HEK293 (cell line): Measurements from ENCODE around the gene DHCR7.

ENCODE experiments used
- CTCF ChIA-PET: fragments of 350-600 bp; formaldehyde crosslinking; extraction: SDS; loops from one replicate; lab custom pipeline; 2021; ENCODE audit warnings: antibody characterized with exemption; lab: Yijun Ruan, JAX
- POLR2A ChIA-PET: fragments of 300-600 bp; formaldehyde crosslinking; extraction: SDS; loops from one replicate; lab custom pipeline; 2020; ENCODE audit warnings: antibody characterized with exemption, inconsistent platforms; lab: Yijun Ruan, JAX
- H3K27ac ChIP-seq: fragments of 200-500 bp; sonication (Bioruptor generic); 2 replicates; pipeline ENCODE4 v1.5.1; 2014; ENCODE audit warnings: low read depth, low read length, control low read depth, inconsistent platforms; ENCODE audit errors: extremely low read depth
- H3K36me3 ChIP-seq, 2 experiments: fragments of 200-500 bp in 1 of 2; sonication (Bioruptor generic) in 1 of 2; 1 replicate in 1 of 2; 2 replicates in 1 of 2; pipeline ENCODE4 v1.5.1; 2014 to 2017; ENCODE audit warnings: inconsistent platforms in 2 of 2, low read length in 2 of 2; ENCODE audit not compliant: control insufficient read depth in 2 of 2, insufficient read depth in 1 of 2
- H3K4me1 ChIP-seq: fragments of 200-500 bp; sonication (Bioruptor generic); 2 replicates; pipeline ENCODE4 v1.5.1; 2014; ENCODE audit warnings: mild to moderate bottlenecking, low read length, inconsistent platforms; ENCODE audit not compliant: control insufficient read depth, insufficient read depth
- H3K4me3 ChIP-seq: 2 replicates; pipeline ENCODE4 v1.5.1; 2011; ENCODE audit warnings: low read depth, mild to moderate bottlenecking, control low read depth, low read length, moderate library complexity
- H3K9me3 ChIP-seq: fragments of 200-500 bp; sonication (Bioruptor generic); 2 replicates; pipeline ENCODE4 v1.5.1; 2014; ENCODE audit warnings: low read depth, low read length, inconsistent platforms; ENCODE audit not compliant: control insufficient read depth, insufficient read depth
- GLI4 ChIP-seq: fragments of 450-650 bp; formaldehyde crosslinking; IDR thresholded peaks from 2 replicates; pipeline ENCODE4 v1.5.1; 2016; ENCODE audit warnings: missing biosample characterization, missing genetic modification characterization
- GLIS1 ChIP-seq: fragments of 450-650 bp; formaldehyde crosslinking; IDR thresholded peaks from 2 replicates; pipeline ENCODE4 v1.5.1; 2016; ENCODE audit warnings: missing biosample characterization, missing genetic modification characterization
- MEIS1 ChIP-seq: sonication (generic); formaldehyde crosslinking; IDR thresholded peaks from 2 replicates; pipeline ENCODE4 v1.8.1; 2022; ENCODE audit warnings: missing genetic modification reagents, mild to moderate bottlenecking, borderline replicate concordance
- MYNN ChIP-seq: fragments of 450-650 bp; formaldehyde crosslinking; IDR thresholded peaks from 2 replicates; pipeline ENCODE4 v1.5.1; 2016; ENCODE audit warnings: missing biosample characterization, missing genetic modification characterization, borderline replicate concordance
- MZF1 ChIP-seq: fragments of 450-650 bp; formaldehyde crosslinking; IDR thresholded peaks from 2 replicates; pipeline ENCODE4 v1.5.1; 2017; ENCODE audit warnings: missing biosample characterization, missing genetic modification characterization, borderline replicate concordance
- SCRT1 ChIP-seq: fragments of 450-650 bp; formaldehyde crosslinking; IDR thresholded peaks from 2 replicates; pipeline ENCODE4 v1.5.1; 2016; ENCODE audit warnings: missing biosample characterization, missing genetic modification characterization, borderline replicate concordance
- SCRT2 ChIP-seq: fragments of 450-650 bp; formaldehyde crosslinking; IDR thresholded peaks from 2 replicates; pipeline ENCODE4 v1.5.1; 2016; ENCODE audit warnings: missing biosample characterization, missing genetic modification characterization
- ZBTB10 ChIP-seq: fragments of 450-650 bp; formaldehyde crosslinking; IDR thresholded peaks from 2 replicates; pipeline ENCODE4 v1.5.1; 2016; ENCODE audit warnings: missing biosample characterization, missing genetic modification characterization
- ZFHX2 ChIP-seq: fragments of 450-650 bp; formaldehyde crosslinking; conservative IDR thresholded peaks from 2 replicates; pipeline ENCODE4 v1.5.1; 2016; ENCODE audit warnings: missing biosample characterization, missing genetic modification characterization
- ZIC2 ChIP-seq: fragments of 450-650 bp; formaldehyde crosslinking; IDR thresholded peaks from 2 replicates; pipeline ENCODE4 v1.5.1; 2016; ENCODE audit warnings: missing biosample characterization, missing genetic modification characterization
- ZNF132 ChIP-seq: fragments of 450-650 bp; formaldehyde crosslinking; IDR thresholded peaks from 2 replicates; pipeline ENCODE4 v1.5.1; 2017; ENCODE audit warnings: missing biosample characterization, missing genetic modification characterization, borderline replicate concordance
- ZNF155 ChIP-seq: fragments of 450-650 bp; formaldehyde crosslinking; IDR thresholded peaks from 2 replicates; pipeline ENCODE4 v1.5.1; 2016; ENCODE audit warnings: missing biosample characterization, missing genetic modification characterization
- ZNF18 ChIP-seq: fragments of 450-650 bp; formaldehyde crosslinking; IDR thresholded peaks from 2 replicates; pipeline ENCODE4 v1.5.1; 2016; ENCODE audit warnings: missing biosample characterization, missing genetic modification characterization
- ZNF221 ChIP-seq: fragments of 450-650 bp; formaldehyde crosslinking; IDR thresholded peaks from 2 replicates; pipeline ENCODE4 v1.5.1; 2017; ENCODE audit warnings: missing biosample characterization, missing genetic modification characterization, borderline replicate concordance
- ZNF223 ChIP-seq: fragments of 450-650 bp; formaldehyde crosslinking; IDR thresholded peaks from 2 replicates; pipeline ENCODE4 v1.5.1; 2016; ENCODE audit warnings: missing biosample characterization, missing genetic modification characterization
- ZNF366 ChIP-seq: fragments of 450-650 bp; formaldehyde crosslinking; conservative IDR thresholded peaks from 2 replicates; pipeline ENCODE4 v1.5.1; 2016; ENCODE audit warnings: missing biosample characterization, missing genetic modification characterization
- ZNF600 ChIP-seq: fragments of 450-650 bp; formaldehyde crosslinking; IDR thresholded peaks from 2 replicates; pipeline ENCODE4 v1.5.1; 2016; ENCODE audit warnings: missing biosample characterization, missing genetic modification characterization
- ZNF610 ChIP-seq: fragments of 450-650 bp; formaldehyde crosslinking; IDR thresholded peaks from 2 replicates; pipeline ENCODE4 v1.5.1; 2016; ENCODE audit warnings: missing biosample characterization, missing genetic modification characterization, borderline replicate concordance
- ZNF623 ChIP-seq: fragments of 450-650 bp; formaldehyde crosslinking; IDR thresholded peaks from 2 replicates; pipeline ENCODE4 v1.5.1; 2016; ENCODE audit warnings: missing biosample characterization, missing genetic modification characterization
- ZNF747 ChIP-seq: fragments of 450-650 bp; formaldehyde crosslinking; IDR thresholded peaks from 2 replicates; pipeline ENCODE4 v1.5.1; 2016; ENCODE audit warnings: missing biosample characterization, missing genetic modification characterization
- ZNF76 ChIP-seq: fragments of 450-650 bp; formaldehyde crosslinking; IDR thresholded peaks from 2 replicates; pipeline ENCODE4; 2016; ENCODE audit warnings: low read depth, missing biosample characterization, missing genetic modification characterization, borderline replicate concordance
- ZNF785 ChIP-seq: fragments of 450-650 bp; formaldehyde crosslinking; IDR thresholded peaks from 2 replicates; pipeline ENCODE4 v1.5.1; 2016; ENCODE audit warnings: missing biosample characterization, missing genetic modification characterization
- ZNF837 ChIP-seq: fragments of 450-650 bp; formaldehyde crosslinking; IDR thresholded peaks from 2 replicates; pipeline ENCODE4 v1.5.1; 2016; ENCODE audit warnings: missing biosample characterization, missing genetic modification characterization
- TF ChIP-seq, protein P1 (sequence below): fragments of 450-650 bp; formaldehyde crosslinking; conservative IDR thresholded peaks from 2 replicates; pipeline ENCODE4 v1.5.1; 2016; ENCODE audit warnings: low read depth, missing biosample characterization, missing genetic modification characterization
- TF ChIP-seq, protein P2 (sequence below): fragments of 450-650 bp; formaldehyde crosslinking; IDR thresholded peaks from 2 replicates; pipeline ENCODE4 v1.5.1; 2016; ENCODE audit warnings: missing biosample characterization, missing genetic modification characterization

Gene DHCR7

DNA sequence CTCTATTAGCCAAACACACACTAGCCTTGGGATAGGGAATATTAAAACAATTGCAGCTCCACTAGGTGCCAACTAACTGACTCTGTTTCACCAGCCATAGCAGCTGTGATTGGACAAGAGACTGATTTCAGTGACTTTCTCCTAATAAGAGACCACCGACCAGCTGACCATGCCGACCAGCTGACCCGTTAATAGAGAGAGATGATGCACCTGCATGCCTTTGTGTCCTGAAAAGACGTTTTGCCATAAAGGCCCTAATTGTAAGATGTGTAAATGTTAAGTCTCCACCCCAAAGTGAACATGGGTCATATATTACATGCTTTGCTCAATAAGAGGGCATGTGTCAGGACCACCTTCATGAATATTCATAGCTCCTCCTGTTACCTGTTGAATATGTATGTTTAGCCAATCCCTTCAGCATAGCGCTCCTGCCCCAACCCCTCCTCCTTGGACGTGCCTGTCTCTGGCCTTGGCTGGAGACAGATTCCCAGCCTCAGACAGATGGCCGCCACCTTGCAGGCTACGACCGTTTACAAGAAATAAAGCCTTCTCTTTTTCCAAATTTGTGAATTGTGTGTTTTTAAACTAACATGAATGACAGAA, 3.5 kb upstream of the DHCR7 start:
- TF ChIP-seq ZNF18 = no peak
- TF ChIP-seq ZNF223 (tag by site-specific recombination) = no peak
- TF ChIP-seq ZNF221 (tag by site-specific recombination) = no peak
- no peak for TF ChIP-seq GLIS1 (tag by site-specific recombination)
- no peak for TF ChIP-seq ZNF623
- no peak for TF ChIP-seq ZBTB10
- TF ChIP-seq SCRT2 = peak; percentile 92
- no peak for TF ChIP-seq ZNF132
- no peak for TF ChIP-seq MZF1 (tag by site-specific recombination)
- TF ChIP-seq ZNF600 = no peak
- TF ChIP-seq GLI4 = no peak
- no peak for TF ChIP-seq ZNF785 (tag by site-specific recombination)
- no peak for TF ChIP-seq ZIC2 (tag by site-specific recombination)
- TF ChIP-seq SCRT1 (tag by site-specific recombination) = peak; percentile 86
- Histone ChIP-seq H3K9me3 (no peaks in the 10 kb centered on the region), H3K4me1 (0 out of 2 replicates have a peak, but pooled peaks cover 3% of the 10 kb centered on the region), H3K36me3 (peaks cover 0 to 27% of the 10 kb centered on the region in 2 experiments; a peak in 2 of 3 replicates), H3K4me3 (no peak overlapping the region), H3K27ac (no peak overlapping the region)
- ChIA-PET POLR2A (interaction anchor here (1.1 to 1.4 kb wide), 4 partner anchors 8 to 41 kb away, joined by 4 to 6 read pairs (median 4); no protein-coding TSS in a partner anchor), CTCF (no interaction called here)

DNA sequence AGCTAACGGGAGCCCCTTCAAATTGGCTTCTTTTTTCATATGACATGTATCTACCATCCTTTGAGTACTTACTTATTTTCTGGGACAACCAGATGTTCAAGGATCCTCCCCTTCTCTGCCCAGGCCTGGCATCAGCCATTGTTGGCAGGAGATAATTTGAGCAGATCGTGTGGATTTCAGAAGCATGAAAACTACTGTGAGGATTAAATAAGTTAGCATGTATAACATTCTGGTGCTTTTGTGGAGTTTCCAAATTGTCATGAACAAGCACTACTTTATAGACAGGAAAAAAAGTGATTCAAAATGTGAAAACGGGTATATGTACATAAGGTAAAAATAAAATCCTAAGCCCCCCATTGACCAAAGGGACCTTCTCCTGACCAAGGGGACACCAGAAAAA, 2.7 kb upstream of the DHCR7 start:
- CTCF ChIA-PET = interaction anchor here (0.5 kb wide), 1 partner anchor 17 kb away, joined by 3 read pairs; no protein-coding TSS in a partner anchor
- Histone ChIP-seq H3K36me3 (peaks cover 0 to 27% of the 10 kb centered on the region in 2 experiments; a peak in 2 of 3 replicates), H3K4me1 (0 out of 2 replicates have a peak, but pooled peaks cover 3% of the 10 kb centered on the region), H3K4me3 (no peak overlapping the region), H3K9me3 (no peaks in the 10 kb centered on the region), H3K27ac (no peak overlapping the region)
- POLR2A ChIA-PET = no interaction called here
- no peak for TF ChIP-seq ZNF366 (tag by site-specific recombination)
- no peak for TF ChIP-seq ZFHX2 (tag by site-specific recombination)
- TF ChIP-seq ZNF155 (tag by site-specific recombination) = no peak
- TF ChIP-seq ZNF610 (tag by site-specific recombination) = no peak
- no peak for TF ChIP-seq ZNF76 (tag by site-specific recombination)
- TF ChIP-seq, protein P1, sequence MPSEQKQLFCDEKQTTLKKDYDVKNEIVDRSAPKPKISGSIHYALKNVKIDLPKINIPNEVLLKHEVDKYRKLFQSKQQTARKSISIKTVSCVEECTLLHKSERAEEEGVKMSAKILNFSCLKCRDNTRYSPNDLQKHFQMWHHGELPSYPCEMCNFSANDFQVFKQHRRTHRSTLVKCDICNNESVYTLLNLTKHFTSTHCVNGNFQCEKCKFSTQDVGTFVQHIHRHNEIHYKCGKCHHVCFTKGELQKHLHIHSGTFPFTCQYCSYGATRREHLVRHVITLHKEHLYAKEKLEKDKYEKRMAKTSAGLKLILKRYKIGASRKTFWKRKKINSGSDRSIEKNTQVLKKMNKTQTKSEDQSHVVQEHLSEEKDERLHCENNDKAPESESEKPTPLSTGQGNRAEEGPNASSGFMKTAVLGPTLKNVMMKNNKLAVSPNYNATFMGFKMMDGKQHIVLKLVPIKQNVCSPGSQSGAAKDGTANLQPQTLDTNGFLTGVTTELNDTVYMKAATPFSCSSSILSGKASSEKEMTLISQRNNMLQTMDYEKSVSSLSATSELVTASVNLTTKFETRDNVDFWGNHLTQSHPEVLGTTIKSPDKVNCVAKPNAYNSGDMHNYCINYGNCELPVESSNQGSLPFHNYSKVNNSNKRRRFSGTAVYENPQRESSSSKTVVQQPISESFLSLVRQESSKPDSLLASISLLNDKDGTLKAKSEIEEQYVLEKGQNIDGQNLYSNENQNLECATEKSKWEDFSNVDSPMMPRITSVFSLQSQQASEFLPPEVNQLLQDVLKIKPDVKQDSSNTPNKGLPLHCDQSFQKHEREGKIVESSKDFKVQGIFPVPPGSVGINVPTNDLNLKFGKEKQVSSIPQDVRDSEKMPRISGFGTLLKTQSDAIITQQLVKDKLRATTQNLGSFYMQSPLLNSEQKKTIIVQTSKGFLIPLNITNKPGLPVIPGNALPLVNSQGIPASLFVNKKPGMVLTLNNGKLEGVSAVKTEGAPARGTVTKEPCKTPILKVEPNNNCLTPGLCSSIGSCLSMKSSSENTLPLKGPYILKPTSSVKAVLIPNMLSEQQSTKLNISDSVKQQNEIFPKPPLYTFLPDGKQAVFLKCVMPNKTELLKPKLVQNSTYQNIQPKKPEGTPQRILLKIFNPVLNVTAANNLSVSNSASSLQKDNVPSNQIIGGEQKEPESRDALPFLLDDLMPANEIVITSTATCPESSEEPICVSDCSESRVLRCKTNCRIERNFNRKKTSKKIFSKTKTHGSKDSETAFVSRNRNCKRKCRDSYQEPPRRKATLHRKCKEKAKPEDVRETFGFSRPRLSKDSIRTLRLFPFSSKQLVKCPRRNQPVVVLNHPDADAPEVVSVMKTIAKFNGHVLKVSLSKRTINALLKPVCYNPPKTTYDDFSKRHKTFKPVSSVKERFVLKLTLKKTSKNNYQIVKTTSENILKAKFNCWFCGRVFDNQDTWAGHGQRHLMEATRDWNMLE (tag by site-specific recombination) = no peak
- no peak for TF ChIP-seq ZNF747 (tag by site-specific recombination)
- TF ChIP-seq MYNN = no peak
- TF ChIP-seq MEIS1 (CRISPR knock-in tag) = no peak
- TF ChIP-seq, protein P2, sequence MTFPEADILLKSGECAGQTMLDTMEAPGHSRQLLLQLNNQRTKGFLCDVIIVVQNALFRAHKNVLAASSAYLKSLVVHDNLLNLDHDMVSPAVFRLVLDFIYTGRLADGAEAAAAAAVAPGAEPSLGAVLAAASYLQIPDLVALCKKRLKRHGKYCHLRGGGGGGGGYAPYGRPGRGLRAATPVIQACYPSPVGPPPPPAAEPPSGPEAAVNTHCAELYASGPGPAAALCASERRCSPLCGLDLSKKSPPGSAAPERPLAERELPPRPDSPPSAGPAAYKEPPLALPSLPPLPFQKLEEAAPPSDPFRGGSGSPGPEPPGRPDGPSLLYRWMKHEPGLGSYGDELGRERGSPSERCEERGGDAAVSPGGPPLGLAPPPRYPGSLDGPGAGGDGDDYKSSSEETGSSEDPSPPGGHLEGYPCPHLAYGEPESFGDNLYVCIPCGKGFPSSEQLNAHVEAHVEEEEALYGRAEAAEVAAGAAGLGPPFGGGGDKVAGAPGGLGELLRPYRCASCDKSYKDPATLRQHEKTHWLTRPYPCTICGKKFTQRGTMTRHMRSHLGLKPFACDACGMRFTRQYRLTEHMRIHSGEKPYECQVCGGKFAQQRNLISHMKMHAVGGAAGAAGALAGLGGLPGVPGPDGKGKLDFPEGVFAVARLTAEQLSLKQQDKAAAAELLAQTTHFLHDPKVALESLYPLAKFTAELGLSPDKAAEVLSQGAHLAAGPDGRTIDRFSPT (tag by site-specific recombination) = no peak
- no peak for TF ChIP-seq ZNF837 (tag by site-specific recombination)
